A549 (cell line): Measurements from ENCODE around the gene PLD4. TPM values are rescaled to one million over a fixed set of nuclear protein-coding genes. Genes with fewer than 3 reads are reported as not detected.

Experiments used
- ATAC-seq, 2 experiments: fragments of 200-7000 bp in 1 of 2; fragments of >200 bp in 1 of 2; cut with Nextera tagmentation in 1 of 2; cut with Tn5 transposase in 1 of 2; 3 replicates each; pipeline versions ENCODE4 v1.8.0 to v1.9.1; 2018 to 2020; ENCODE audit warnings: mild to moderate bottlenecking in 1 of 2, moderate library complexity in 1 of 2
- CTCF ChIA-PET: fragments of 300-600 bp; sonication (Branson Sonifier 250); formaldehyde crosslinking; extraction: SDS; loops from one replicate; lab custom pipeline; 2021; ENCODE audit warnings: antibody characterized with exemption, inconsistent platforms; lab: Yijun Ruan, JAX
- POLR2A ChIA-PET: fragments of 350-600 bp; formaldehyde crosslinking; extraction: SDS; loops from one replicate; lab custom pipeline; 2021; ENCODE audit warnings: antibody characterized with exemption, inconsistent platforms; lab: Yijun Ruan, JAX
- DNase-seq, 2 experiments: peaks; one replicate each; pipeline versions ENCODE4 v3.0.0 to v3.0.0-alpha.2; 2011 to 2016; ENCODE audit warnings: low read depth in 1 of 2, low spot score in 1 of 2
- FAIRE-seq: peaks from 2 replicates; lab custom pipeline; 2011; peaks lifted over from hg19 to GRCh38; lab: Jason Lieb, UNC
- H3K27ac ChIP-seq, 2 experiments: fragments of >200 bp; sonication (Bioruptor Twin); formaldehyde crosslinking; 3 replicates each; pipeline ENCODE4 v1.5.1; 2016 to 2017
- H3K4me1 ChIP-seq: fragments of >200 bp; sonication (Bioruptor Twin); formaldehyde crosslinking; 3 replicates; pipeline ENCODE4 v1.6.1; 2016
- H3K4me2 ChIP-seq: fragments of >200 bp; sonication (Bioruptor Twin); formaldehyde crosslinking; 3 replicates; pipeline ENCODE4 v1.6.1; 2016
- H3K4me3 ChIP-seq: fragments of >200 bp; sonication (Bioruptor Twin); formaldehyde crosslinking; 3 replicates; pipeline ENCODE4 v1.5.1; 2016
- H3K9me3 ChIP-seq: fragments of >200 bp; sonication (Bioruptor Twin); formaldehyde crosslinking; 3 replicates; pipeline ENCODE4 v1.6.1; 2016
- BHLHE40 ChIP-seq: IDR thresholded peaks from 2 replicates; pipeline ENCODE4 v1.6.1; 2012; ENCODE audit warnings: low read depth, low read length, inconsistent platforms
- CBX2 ChIP-seq: fragments of 200-600 bp; sonication (generic); IDR thresholded peaks from 2 replicates; pipeline ENCODE4 v1.6.1; 2016; ENCODE audit warnings: low read depth, mild to moderate bottlenecking, borderline replicate concordance
- CHD4 ChIP-seq: fragments of 200-600 bp; sonication (generic); IDR thresholded peaks from 2 replicates; pipeline ENCODE4 v1.6.1; 2016; ENCODE audit warnings: antibody characterized with exemption, mild to moderate bottlenecking, borderline replicate concordance
- ESRRA ChIP-seq: fragments of 150-350 bp; IDR thresholded peaks from 2 replicates; pipeline ENCODE4 v1.6.1; 2014; ENCODE audit warnings: mild to moderate bottlenecking, low read length, borderline replicate concordance
- FOSB ChIP-seq: fragments of 250-450 bp; sonication (Bioruptor Pico); IDR thresholded peaks from 2 replicates; pipeline ENCODE4 v1.5.0; 2020; ENCODE audit warnings: mild to moderate bottlenecking, moderate library complexity
- FOSL2 ChIP-seq, 2 experiments: fragments of 450-650 bp in 1 of 2; fragments of >200 bp in 1 of 2; sonication (Bioruptor Twin) in 1 of 2; formaldehyde crosslinking; IDR thresholded peaks; 2 replicates each; pipeline versions ENCODE4 v1.5.0 to v1.6.1; 2016 to 2020; ENCODE audit warnings: mild to moderate bottlenecking in 1 of 2, moderate library complexity in 1 of 2
- FOXS1 ChIP-seq: fragments of 250-450 bp; sonication (Bioruptor Pico); IDR thresholded peaks from 2 replicates; pipeline ENCODE4 v1.5.0; 2020; ENCODE audit warnings: mild to moderate bottlenecking, moderate library complexity
- GATA3 ChIP-seq: IDR thresholded peaks from 2 replicates; pipeline ENCODE4 v1.6.1; 2012; ENCODE audit warnings: borderline replicate concordance
- HDAC2 ChIP-seq: fragments of 200-600 bp; sonication (generic); IDR thresholded peaks from 2 replicates; pipeline ENCODE4 v1.6.1; 2016
- HOXA7 ChIP-seq: fragments of 250-450 bp; sonication (Bioruptor Pico); IDR thresholded peaks from 2 replicates; pipeline ENCODE4 v1.5.0; 2020; ENCODE audit warnings: mild to moderate bottlenecking, moderate library complexity
- HOXB13 ChIP-seq: fragments of 250-450 bp; sonication (Bioruptor Pico); IDR thresholded peaks from 2 replicates; pipeline ENCODE4 v1.5.0; 2020; ENCODE audit warnings: low read depth, mild to moderate bottlenecking, moderate library complexity
- HOXB5 ChIP-seq: fragments of 250-450 bp; sonication (Bioruptor Pico); IDR thresholded peaks from 2 replicates; pipeline ENCODE4 v1.5.0; 2020; ENCODE audit warnings: mild to moderate bottlenecking, moderate library complexity
- KDM1A ChIP-seq: fragments of 200-600 bp; sonication (generic); IDR thresholded peaks from 2 replicates; pipeline ENCODE4 v1.6.1; 2016; ENCODE audit warnings: low read depth, mild to moderate bottlenecking
- MAZ ChIP-seq: fragments of 150-350 bp; IDR thresholded peaks from 2 replicates; pipeline ENCODE4 v1.6.1; 2014; ENCODE audit warnings: antibody characterized with exemption, low read depth, low read length, borderline replicate concordance
- MYC ChIP-seq: IDR thresholded peaks from 2 replicates; pipeline ENCODE4 v1.6.1; 2012; ENCODE audit warnings: mild to moderate bottlenecking, inconsistent platforms, low read length, improper control_type of control experiment, borderline replicate concordance
- NR3C1 ChIP-seq: fragments of >200 bp; sonication (Bioruptor Twin); formaldehyde crosslinking; IDR thresholded peaks from 3 replicates; pipeline ENCODE4 v1.6.1; 2017
- RCOR1 ChIP-seq: fragments of 150-350 bp; IDR thresholded peaks from 2 replicates; pipeline ENCODE4 v1.6.1; 2014; ENCODE audit warnings: antibody characterized with exemption, low read length, low read depth
- RFX5 ChIP-seq: fragments of 450-650 bp; IDR thresholded peaks from 2 replicates; pipeline ENCODE4 v1.7.1; 2014; ENCODE audit warnings: antibody characterized with exemption, mild to moderate bottlenecking, moderate library complexity
- RNF2 ChIP-seq: fragments of 200-600 bp; sonication (generic); IDR thresholded peaks from 2 replicates; pipeline ENCODE4 v1.6.1; 2016; ENCODE audit warnings: low read depth, mild to moderate bottlenecking, antibody characterized with exemption, moderate library complexity, borderline replicate concordance
- SREBF2 ChIP-seq: fragments of 450-650 bp; IDR thresholded peaks from 2 replicates; pipeline ENCODE4 v1.6.1; 2014; ENCODE audit warnings: mild to moderate bottlenecking, moderate library complexity
- TFCP2L1 ChIP-seq: fragments of 250-450 bp; sonication (Bioruptor Pico); IDR thresholded peaks from 2 replicates; pipeline ENCODE4 v1.5.0; 2021; ENCODE audit warnings: mild to moderate bottlenecking
- WGBS: methylation state at CpG from one replicate; pipeline ENCODE4 v1.1.6; 2017; ENCODE audit errors: missing lambda C conversion rate; 5-methylcytosine and 5-hydroxymethylcytosine counted together
- polyA plus RNA-seq, 4 experiments: library from polyadenylated mRNA; depleted of rRNA in 3 of 4; stranded (reverse); fragments of >200 nt; fragmentation: RNase III in 1 of 4; extraction: RNeasy Plus Mini Kit Qiagen cat#74134 plus additional on column Dnase treatment in 1 of 4; gene quantifications; 2 replicates in 3 of 4; 3 replicates in 1 of 4; pipeline ENCODE4 v1.2.3, GENCODE V29; 2011 to 2017
- TF ChIP-seq, protein P1 (sequence below): IDR thresholded peaks from 2 replicates; pipeline ENCODE4 v1.6.1; 2012
- TF ChIP-seq, protein P2 (sequence below): fragments of 200-600 bp; sonication (generic); IDR thresholded peaks from 2 replicates; pipeline ENCODE4 v1.6.1; 2016; ENCODE audit warnings: antibody characterized with exemption, mild to moderate bottlenecking, moderate library complexity
- TF ChIP-seq, protein P3 (sequence below): fragments of >200 bp; sonication (Bioruptor Twin); formaldehyde crosslinking; IDR thresholded peaks from 3 replicates; pipeline ENCODE4 v1.5.1; 2016

PLD4 gene
- polyA plus RNA-seq, 2 of the 4 experiments (the other 2 are of a cell fraction), result 0.01 TPM

DNA sequence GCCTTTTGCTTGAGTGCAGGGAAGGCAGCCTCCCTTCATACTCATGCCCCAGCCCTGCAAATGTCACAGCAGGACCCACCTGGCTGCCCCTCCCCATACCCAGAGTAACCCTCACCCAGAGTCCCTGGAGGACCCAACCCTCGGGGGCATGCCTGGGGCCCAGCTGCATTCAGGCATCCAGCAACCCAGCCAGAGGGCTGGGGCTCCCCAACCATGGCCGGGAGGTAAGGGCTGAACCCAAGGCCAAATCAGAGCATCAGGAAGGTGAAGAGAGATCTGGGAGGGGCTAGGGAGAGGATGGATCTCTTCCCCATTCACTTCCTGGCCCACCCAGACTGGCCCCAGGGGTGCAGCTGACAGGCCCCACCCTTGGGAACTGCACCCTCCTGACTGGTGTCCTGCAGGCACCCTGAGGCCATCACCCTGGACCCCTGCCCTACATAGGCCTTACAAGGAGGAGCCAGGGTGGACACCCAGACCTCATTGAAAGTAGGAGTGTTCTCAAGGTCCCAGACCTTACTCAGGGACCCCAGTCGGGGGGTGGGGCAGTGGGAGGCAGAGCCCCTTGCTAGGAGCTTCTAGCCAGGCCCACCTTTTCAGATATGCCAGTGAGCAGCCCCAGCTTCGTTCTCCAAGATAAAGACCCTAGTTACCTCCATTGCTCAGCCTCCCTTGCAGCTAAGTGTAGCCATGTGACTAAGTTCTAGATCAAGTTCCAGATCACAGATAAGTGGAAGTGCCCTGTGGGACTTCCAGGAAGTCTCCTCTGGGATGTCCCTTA lies 849 bp upstream of the PLD4 start (continued):
- TF ChIP-seq, protein P1, sequence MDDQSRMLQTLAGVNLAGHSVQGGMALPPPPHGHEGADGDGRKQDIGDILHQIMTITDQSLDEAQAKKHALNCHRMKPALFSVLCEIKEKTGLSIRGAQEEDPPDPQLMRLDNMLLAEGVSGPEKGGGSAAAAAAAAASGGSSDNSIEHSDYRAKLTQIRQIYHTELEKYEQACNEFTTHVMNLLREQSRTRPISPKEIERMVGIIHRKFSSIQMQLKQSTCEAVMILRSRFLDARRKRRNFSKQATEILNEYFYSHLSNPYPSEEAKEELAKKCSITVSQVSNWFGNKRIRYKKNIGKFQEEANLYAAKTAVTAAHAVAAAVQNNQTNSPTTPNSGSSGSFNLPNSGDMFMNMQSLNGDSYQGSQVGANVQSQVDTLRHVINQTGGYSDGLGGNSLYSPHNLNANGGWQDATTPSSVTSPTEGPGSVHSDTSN, result no peak
- TF ChIP-seq HOXB13 (CRISPR knock-in tag) (no peak), GATA3 (no peak)

DNA sequence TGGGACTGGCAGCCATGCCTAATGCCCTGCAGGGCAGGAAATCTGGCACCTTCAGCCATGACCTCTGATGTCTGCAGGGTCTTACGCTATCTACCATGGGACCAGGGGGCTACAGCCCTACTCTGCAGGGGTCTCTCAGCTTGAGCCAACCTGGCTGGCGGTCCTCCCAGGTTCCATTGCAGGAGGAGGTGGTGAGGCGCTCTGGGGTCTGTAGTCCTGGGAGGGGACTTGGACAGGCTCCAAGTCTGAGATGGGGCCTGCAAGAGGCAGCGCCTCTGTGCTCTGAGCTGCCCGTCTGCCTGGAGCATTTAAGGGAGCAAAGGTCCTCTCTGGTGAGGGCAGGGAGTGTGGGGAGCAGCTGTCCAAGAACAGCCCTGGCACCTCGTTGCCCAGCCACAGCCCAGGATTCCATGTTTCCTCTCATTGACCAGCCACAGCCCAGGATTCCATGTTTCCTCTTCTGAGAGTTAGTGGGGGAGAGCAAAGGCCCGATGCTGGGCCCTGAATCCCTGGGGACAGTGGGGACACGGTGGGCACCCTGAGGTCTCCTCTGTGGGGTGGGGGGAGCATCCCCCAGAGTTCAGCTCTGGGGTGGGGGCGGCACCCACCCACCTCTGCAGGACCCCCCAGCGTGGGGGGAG lies 655 bp downstream of the PLD4 start:
- no peak for ATAC-seq
- CTCF ChIA-PET, result interaction anchor here (1.3 to 2.5 kb wide), 7 partner anchors 8 to 120 kb away, joined by 3 to 10 read pairs (median 4); no protein-coding TSS in a partner anchor

DNA sequence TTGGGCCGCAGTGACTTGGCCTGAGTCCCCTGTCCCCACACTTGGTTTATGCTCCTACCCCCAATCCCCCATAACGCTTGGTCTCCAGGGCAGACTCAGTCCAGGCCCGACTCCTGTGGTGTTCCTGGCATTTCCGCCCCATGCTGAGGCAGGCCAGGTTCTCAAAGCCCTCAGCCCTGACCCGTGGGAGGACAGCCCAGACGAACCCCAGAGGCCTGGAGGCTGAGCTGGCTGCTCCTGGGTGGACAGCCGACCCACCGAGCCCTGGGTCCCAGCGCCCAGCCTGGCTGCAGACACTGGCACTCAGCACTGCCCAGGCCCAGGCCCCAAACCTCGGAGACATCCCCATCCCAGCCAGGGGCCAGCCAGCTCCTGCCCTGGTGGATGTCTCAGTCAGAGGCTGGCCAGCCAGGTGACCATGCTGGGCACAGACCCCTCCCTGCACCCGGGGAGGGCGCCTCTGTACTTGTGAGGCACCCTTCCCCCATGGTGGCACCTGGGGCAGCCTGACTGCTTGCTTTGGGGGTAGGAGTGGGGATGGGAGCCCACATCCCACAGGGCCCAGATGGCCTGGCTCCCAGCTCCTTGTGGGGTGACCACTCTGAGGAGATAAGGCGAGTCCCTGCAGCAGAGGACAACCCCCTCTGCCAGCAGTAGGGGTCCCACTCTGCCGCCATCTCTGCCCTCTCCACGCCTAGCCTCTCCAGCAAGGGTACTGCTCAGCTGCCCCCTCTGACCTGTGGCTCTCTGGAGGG lies 1.4 kb downstream of the PLD4 start:
- DNase-seq (no peak), ATAC-seq (no peak), FAIRE-seq (no peak)
- Histone ChIP-seq H3K9me3 (peaks cover 8% of the 10 kb centered on the region), H3K4me2 (no peak overlapping the region), H3K4me1 (no peaks in the 10 kb centered on the region), H3K4me3 (no peak overlapping the region), H3K27ac (no peak overlapping the region)
- POLR2A ChIA-PET, result no interaction called here
- CTCF ChIA-PET, result interaction anchor here (1.4 to 2.1 kb wide), 3 partner anchors 9 to 46 kb away, joined by 3 to 6 read pairs (median 3); no protein-coding TSS in a partner anchor
- WGBS, result 80% methylated on average over 10 of the region's 15 CpGs
- TF ChIP-seq HOXB13 (CRISPR knock-in tag) (no peak), FOSL2 (IDR thresholded peaks at IDR 0.05) (no peak), FOSL2 (CRISPR knock-in tag; IDR thresholded peaks at IDR 0.05) (no peak), FOXS1 (CRISPR knock-in tag) (no peak), MAZ (no peak), HOXA7 (CRISPR knock-in tag) (no peak), RFX5 (no peak), GATA3 (no peak), FOSB (CRISPR knock-in tag) (no peak)
- TF ChIP-seq, protein P2, sequence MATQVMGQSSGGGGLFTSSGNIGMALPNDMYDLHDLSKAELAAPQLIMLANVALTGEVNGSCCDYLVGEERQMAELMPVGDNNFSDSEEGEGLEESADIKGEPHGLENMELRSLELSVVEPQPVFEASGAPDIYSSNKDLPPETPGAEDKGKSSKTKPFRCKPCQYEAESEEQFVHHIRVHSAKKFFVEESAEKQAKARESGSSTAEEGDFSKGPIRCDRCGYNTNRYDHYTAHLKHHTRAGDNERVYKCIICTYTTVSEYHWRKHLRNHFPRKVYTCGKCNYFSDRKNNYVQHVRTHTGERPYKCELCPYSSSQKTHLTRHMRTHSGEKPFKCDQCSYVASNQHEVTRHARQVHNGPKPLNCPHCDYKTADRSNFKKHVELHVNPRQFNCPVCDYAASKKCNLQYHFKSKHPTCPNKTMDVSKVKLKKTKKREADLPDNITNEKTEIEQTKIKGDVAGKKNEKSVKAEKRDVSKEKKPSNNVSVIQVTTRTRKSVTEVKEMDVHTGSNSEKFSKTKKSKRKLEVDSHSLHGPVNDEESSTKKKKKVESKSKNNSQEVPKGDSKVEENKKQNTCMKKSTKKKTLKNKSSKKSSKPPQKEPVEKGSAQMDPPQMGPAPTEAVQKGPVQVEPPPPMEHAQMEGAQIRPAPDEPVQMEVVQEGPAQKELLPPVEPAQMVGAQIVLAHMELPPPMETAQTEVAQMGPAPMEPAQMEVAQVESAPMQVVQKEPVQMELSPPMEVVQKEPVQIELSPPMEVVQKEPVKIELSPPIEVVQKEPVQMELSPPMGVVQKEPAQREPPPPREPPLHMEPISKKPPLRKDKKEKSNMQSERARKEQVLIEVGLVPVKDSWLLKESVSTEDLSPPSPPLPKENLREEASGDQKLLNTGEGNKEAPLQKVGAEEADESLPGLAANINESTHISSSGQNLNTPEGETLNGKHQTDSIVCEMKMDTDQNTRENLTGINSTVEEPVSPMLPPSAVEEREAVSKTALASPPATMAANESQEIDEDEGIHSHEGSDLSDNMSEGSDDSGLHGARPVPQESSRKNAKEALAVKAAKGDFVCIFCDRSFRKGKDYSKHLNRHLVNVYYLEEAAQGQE, result no peak
- TF ChIP-seq, protein P3, sequence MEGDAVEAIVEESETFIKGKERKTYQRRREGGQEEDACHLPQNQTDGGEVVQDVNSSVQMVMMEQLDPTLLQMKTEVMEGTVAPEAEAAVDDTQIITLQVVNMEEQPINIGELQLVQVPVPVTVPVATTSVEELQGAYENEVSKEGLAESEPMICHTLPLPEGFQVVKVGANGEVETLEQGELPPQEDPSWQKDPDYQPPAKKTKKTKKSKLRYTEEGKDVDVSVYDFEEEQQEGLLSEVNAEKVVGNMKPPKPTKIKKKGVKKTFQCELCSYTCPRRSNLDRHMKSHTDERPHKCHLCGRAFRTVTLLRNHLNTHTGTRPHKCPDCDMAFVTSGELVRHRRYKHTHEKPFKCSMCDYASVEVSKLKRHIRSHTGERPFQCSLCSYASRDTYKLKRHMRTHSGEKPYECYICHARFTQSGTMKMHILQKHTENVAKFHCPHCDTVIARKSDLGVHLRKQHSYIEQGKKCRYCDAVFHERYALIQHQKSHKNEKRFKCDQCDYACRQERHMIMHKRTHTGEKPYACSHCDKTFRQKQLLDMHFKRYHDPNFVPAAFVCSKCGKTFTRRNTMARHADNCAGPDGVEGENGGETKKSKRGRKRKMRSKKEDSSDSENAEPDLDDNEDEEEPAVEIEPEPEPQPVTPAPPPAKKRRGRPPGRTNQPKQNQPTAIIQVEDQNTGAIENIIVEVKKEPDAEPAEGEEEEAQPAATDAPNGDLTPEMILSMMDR, result no peak

More for the DNA sequence above, 655 bp downstream of the PLD4 start:
- H3K4me2 ChIP-seq, result no peak overlapping the region
- no peak for TF ChIP-seq SREBF2
- no peak for TF ChIP-seq RCOR1
- TF ChIP-seq TFCP2L1 (CRISPR knock-in tag), result no peak
- no peak for TF ChIP-seq RFX5
- TF ChIP-seq HOXB5, result no peak
- TF ChIP-seq, protein P1, result no peak
- TF ChIP-seq, protein P3, result no peak
- no peak for TF ChIP-seq HDAC2
- TF ChIP-seq MYC, result no peak
- no peak for TF ChIP-seq CHD4
- no peak for TF ChIP-seq HOXA7 (CRISPR knock-in tag)
- TF ChIP-seq CBX2, result no peak
- TF ChIP-seq NR3C1, result no peak
- TF ChIP-seq KDM1A, result no peak
- TF ChIP-seq ESRRA, result no peak
- TF ChIP-seq BHLHE40, result no peak
- no peak for TF ChIP-seq RNF2
- DNase-seq (no peak), FAIRE-seq (no peak)
- 70% methylated on average over 6 of the region's 10 CpGs for WGBS
- no peak overlapping the region for H3K27ac ChIP-seq
- POLR2A ChIA-PET, result no interaction called here
- peaks cover 8% of the 10 kb centered on the region for H3K9me3 ChIP-seq
- no peaks in the 10 kb centered on the region for H3K4me1 ChIP-seq
- no peak overlapping the region for H3K4me3 ChIP-seq
